ELF-1 (cell line): ENCODE measurements around the gene SEMA3B.
A peak's percentile ranks its signal among the peaks of the same experiment; 100 is the strongest.
"Not testable (repeated sequence)": the region's sequence is repeated elsewhere in the genome, so short reads cannot be mapped to it uniquely, and the experiment has no call there.

Experiments used
- DNase-seq: peaks from one replicate; pipeline ENCODE4 v3.0.0-alpha.2; 2016; ENCODE audit warnings: low read depth, low spot score

The SEMA3B gene

DNA sequence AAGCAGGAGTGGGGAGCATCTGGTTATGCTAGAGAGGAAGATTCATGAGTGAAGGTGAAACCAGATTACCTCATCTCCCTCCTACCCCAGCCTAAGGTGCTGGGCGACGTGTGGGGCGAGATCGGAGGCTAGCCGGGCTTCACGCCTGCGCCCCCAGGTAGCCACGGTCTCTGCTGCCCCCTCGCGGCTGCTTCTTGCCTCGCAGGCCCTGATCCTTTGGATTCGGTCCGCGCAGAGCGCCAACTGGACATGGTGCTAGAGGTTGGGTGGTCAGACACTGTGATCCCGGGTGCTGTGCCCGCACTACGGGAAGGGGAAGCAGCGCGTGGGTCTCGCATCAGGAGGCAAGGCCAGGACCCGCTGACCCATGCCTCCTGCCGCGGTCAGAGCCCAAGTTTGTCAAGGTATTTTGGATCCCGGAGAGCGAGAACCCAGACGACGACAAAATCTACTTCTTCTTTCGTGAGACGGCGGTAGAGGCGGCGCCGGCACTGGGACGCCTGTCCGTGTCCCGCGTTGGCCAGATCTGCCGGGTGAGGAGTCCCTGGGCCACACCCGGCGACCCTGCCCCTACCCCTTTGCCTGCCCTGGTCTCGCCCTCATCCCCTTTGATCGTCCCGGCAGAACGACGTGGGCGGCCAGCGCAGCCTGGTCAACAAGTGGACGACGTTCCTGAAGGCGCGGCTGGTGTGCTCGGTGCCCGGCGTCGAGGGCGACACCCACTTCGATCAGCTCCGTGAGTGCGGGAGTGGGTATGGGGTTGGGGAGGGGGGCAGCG lies 4.2 kb downstream of the SEMA3B start:
- DNase-seq, result peak; percentile 93

DNA sequence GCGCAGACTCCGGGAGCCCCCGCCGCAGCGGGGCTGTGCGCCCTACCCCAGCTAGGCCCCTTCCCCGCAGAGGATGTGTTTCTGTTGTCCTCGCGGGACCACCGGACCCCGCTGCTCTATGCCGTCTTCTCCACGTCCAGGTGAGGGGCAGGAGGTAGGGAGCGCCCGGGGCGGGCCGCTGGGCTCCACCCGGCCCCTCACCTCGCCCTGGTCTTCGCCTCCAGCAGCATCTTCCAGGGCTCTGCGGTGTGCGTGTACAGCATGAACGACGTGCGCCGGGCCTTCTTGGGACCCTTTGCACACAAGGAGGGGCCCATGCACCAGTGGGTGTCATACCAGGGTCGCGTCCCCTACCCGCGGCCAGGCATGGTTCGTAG lies 4.7 kb downstream of the SEMA3B start:
- DNase-seq, result no peak

DNA sequence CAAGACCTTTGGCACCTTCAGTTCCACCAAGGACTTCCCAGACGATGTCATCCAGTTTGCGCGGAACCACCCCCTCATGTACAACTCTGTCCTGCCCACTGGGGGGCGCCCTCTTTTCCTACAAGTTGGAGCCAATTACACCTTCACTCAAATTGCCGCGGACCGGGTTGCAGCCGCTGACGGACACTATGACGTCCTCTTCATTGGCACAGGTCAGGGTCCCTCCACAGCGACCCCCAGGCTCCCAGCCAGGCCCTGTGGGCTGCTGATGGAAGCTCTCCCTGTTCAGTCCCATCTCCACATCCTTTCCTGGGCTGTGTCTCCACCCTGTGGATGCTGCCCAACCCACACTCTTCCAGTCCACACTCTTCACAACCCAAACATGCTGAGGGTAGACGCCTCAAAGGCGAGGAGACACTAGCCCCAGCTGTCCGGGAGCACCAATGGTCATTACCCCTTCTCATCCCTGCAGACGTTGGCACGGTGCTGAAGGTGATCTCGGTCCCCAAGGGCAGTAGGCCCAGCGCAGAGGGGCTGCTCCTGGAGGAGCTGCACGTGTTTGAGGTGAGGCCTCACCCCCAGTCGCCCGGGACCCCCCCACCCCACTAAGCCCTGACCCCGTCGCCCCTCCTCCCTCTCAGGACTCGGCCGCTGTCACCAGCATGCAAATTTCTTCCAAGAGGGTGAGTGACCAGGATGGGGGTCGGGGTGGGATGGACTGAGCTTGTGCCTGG lies 5.6 kb downstream of the SEMA3B start:
- peak; percentile 88 for DNase-seq

DNA sequence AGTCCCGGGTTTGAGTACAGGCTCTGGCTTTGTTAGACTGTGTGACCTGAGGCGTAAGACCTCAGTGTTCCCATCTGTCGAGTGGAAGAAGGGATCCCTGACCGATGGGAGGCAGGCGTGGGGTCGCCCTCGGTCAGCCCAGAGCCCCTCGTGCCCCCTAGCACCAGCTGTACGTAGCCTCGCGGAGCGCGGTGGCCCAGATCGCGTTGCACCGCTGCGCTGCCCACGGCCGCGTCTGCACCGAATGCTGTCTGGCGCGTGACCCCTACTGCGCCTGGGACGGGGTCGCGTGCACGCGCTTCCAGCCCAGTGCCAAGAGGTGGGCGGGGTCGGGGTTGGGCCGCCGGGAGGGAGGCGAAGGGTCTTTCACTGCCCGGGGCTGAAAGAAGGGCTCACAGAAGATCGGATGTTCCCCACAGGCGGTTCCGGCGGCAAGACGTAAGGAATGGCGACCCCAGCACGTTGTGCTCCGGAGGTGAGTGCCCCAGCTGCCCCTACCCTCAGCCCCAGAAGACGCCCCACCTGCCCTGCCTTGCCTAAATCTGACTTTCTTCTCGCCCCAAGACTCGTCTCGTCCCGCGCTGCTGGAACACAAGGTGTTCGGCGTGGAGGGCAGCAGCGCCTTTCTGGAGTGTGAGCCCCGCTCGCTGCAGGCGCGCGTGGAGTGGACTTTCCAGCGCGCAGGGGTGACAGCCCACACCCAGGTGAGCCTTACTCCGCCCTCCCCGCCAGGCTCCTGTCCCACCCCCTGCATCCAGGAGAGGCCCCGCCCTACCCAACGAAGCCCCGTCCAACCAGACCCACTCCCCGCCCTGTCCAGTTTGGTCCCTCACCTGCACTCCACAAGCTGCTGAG lies 6.4 kb downstream of the SEMA3B start:
- DNase-seq, result peak; percentile 69

DNA sequence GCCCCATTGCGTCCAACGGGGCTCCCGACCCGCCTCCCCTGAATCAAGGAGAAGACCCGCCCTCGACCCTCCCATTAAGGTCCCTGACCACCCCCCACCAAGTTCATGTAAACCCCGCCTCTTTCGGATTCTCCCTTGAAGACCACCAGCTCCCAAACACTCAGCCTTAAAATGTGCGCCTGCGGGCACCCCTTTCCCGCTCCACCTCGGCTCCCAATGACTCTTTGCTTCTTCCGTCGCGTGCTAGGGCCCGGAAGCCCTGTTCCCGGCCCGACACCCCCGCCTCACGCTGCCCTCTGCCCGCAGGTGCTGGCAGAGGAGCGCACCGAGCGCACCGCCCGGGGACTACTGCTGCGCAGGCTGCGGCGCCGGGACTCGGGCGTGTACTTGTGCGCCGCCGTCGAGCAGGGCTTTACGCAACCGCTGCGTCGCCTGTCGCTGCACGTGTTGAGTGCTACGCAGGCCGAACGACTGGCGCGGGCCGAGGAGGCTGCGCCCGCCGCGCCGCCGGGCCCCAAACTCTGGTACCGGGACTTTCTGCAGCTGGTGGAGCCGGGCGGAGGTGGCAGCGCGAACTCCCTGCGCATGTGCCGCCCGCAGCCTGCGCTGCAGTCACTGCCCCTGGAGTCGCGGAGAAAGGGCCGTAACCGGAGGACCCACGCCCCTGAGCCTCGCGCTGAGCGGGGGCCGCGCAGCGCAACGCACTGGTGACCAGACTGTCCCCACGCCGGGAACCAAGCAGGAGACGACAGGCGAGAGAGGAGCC lies 7.2 kb downstream of the SEMA3B start:
- DNase-seq, result peak; percentile 46

DNA sequence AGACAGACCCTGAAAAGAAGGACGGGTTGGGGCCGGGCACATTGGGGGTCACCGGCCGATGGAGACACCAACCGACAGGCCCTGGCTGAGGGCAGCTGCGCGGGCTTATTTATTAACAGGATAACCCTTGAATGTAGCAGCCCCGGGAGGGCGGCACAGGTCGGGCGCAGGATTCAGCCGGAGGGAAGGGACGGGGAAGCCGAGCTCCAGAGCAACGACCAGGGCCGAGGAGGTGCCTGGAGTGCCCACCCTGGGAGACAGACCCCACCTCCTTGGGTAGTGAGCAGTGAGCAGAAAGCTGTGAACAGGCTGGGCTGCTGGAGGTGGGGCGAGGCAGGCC lies 7.8 kb downstream of the SEMA3B start:
- DNase-seq, result no peak

DNA sequence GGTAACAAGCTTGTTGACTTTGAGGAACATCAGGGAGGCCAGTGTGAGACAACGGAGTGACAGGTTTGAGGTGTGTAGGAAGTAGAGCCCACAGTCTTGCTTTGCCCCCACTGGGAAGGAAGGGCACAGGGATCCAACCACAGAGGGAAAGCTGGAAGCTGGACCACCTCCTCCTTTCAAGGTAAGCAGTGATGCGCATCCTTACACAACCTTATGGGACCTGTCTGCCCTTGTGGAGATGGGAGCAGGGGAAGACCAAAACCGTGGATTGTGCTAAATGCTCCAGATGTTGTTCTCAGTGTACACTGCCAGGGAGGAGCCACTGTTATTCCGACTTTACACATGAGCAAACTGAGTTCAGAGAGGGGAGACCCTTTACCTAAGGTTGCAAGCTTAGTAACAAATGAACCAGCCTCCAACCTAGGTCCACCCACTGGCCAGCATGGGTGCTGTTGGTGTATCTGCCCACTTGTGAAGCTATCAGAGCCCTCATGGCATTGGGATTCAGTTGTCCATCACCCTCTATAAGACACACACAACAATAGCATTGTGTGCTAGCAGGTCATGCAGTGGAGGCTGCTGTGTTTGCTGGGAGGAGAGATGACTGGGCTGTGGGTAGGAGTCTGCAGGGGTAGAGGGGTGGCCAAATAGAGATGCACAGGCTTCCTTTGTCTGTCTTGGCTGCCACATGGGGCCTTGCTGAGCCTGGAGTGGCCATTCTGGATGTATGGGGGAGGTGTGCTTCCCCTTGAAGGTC lies 9.4 kb downstream of the SEMA3B start:
- no peak for DNase-seq

DNA sequence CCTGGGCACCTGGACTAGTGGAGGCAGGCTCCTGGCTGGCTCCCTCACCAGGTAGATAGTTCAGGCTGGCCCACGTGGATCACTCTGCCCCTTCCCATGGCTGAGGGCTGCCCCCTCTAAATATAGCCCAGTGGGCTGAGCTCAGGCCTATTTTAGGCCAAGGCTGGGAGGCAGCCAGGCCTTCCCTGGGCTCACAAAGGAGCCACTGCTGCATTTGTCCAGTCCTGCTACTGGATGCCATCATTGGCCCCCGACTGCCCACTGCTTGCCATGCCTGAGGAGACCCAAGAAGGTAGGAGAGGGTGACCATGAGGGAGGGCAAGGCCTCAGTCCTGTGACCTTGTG lies 9.9 kb downstream of the SEMA3B start, which contains the start of gene LSMEM2:
LSMEM2 (plus strand) TSS at position 208 of the 345 bp plus-strand sequence; CDS start at position 235, 27 bp downstream.
- no peak for DNase-seq

DNA sequence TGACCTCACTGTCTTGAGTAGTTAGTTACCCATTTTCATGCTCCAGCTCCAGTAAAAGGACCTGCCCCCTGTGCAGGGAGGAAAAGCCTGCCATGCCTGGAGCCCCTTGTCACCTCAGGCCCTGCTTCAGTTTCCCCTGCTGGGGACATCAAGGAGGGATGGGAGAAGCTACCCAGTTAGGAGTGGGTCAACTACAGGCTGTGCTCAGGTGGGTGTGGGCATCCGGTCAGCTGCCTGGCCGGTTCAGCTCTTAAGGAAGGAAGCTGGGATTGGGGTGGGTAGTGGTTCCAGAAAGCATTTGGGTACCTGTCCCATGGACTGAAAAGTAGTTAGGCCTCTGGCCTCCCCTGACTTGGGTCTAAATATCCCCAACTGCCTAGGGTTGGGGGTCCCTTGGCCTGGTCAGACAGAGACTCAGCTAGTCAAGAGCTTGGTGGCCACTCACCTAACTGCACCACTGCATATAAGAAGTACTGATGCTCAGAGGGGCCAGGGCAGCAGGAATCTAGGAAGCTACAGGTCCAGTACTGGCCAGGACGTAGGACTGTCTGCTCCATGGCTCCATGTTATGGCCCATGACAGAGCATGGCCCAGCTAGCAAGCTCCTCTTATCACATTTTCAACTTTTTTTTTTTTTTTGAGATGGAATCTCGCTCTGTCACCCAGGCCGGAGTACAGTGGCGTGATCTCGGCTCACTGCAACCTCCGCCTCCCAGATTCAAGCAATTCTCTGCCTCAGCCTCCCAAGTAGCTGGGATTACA lies 10.5 kb downstream of the SEMA3B start:
- no peak for DNase-seq

DNA sequence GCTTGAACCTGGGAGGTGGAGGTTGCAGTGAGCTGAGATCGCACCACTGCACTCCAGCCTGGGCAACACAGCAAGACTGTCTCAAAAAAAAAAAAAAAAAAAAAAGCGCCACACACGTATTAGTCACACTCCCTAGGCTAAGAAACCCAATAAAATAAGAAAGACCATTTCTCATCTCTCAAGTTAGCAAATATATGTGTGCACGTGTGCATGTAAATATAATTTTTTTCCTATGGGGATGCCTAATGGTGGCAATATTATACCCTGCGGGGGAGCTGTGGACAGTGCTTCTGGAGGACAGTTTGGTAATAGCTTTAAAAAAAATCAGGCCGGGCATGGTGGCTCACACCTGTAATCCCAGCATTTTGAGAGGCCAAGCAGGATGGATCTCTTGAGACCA lies 15.2 kb downstream of the SEMA3B start:
- DNase-seq, result not testable (repeated sequence)

DNA sequence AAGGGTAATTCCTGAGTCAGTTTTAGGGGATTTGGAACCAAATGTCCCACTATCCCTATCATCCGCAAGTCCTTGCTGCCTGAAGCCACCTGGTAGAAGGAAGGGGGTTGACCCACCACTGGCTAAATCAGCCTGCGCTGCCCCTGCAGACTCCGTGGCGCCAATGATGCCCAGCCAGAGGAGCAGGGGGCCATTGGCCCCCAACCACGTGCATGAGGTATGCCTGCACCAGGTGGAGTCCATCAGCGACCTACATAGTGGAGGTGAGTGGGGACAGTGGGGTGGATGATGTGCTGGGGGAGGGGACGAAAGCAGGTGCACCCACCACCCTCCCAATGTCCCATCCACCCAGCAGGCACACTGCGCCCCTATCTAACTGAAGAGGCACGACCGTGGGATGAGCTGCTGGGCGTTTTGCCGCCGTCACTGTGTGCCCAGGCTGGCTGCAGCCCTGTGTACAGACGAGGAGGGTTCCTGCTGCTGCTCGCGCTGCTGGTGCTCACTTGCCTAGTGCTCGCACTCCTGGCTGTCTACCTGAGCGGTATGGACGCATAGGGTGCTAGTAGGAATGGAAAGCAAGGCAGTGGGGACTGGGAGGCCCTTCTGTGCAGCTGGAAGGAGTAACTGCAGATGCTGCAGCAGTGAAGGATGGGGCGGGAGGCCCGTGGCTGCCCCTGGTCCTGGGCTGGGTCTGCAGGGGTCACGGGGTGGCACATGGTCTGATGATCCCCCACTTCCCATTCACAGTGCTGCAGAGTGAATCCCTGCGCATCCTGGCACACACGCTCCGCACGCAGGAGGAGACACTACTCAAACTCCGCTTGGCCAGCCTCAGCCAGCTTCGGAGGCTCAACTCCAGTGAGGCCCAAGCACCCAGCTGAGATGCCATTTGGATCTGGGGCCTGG lies 17.6 kb downstream of the SEMA3B start:
- DNase-seq, result no peak

DNA sequence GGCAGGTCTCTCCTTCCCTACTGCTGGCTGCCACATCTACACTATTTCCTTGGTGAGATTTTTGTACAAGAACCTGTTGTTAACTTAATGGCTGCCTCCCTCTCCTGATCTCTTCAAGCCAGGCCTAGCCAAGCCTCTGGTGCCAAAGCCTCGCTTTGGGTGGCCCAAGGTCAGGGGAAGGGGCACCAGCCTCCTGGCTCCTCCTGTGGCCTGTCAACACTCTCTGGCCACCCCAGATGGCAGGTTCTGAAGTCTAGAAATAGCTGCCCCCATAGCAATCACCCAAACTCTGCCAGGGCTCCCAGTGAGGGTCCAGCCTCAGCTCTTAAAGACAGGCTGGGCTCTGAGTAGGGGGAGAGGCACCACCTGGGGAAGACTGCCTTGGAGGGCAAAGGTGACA lies 18.3 kb downstream of the SEMA3B start:
- DNase-seq, result no peak

DNA sequence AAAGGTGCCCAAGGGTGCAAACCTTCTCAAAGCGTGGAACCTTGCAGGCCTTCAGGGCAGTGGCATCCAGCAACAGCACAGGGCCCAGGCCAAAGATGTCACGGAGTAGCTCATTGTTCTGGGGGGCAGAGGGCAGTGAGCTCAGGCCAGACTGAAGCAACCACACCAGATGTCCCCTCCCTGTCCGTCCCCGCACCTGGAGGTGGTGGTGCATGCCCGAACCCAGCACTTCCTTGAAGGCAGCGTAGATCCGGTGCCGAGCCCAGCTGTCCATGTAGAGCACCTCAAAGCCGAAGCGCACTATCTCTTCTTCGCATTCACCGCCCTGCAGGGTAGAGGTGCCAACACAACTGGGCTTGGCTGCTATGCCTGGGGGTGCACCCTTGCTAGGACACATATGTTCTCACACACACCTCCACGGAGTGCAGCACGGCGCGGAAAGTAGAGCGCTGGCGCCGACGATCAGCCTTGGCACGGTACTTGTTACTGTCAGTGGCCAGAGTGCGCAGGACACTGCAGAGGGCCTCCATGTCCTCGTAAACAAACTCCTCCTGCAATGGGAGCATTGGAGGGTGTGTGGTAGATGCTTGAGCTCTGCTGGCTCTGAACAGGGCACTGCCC lies 19.6 kb downstream of the SEMA3B start:
- no peak for DNase-seq

DNA sequence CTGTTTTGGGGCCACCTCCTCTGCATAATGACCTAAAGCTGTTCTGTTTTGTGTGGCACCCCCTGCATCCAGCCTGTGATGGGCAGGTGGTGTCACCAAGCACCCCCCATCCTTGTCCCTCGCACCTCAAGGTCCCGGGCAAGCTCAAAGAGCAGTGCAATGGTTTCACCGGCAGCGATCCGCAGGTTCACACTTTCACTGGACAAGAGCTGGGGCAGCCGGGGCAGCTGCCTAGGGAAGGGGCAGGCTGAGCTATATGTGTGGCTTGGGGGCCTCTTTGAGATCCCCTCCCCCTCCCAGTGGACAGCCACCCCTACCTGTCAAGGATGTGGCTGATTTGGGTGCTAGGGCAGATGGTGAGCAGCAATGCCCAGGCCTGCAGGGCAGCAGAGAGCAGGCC lies 20.2 kb downstream of the SEMA3B start:
- no peak for DNase-seq

DNA sequence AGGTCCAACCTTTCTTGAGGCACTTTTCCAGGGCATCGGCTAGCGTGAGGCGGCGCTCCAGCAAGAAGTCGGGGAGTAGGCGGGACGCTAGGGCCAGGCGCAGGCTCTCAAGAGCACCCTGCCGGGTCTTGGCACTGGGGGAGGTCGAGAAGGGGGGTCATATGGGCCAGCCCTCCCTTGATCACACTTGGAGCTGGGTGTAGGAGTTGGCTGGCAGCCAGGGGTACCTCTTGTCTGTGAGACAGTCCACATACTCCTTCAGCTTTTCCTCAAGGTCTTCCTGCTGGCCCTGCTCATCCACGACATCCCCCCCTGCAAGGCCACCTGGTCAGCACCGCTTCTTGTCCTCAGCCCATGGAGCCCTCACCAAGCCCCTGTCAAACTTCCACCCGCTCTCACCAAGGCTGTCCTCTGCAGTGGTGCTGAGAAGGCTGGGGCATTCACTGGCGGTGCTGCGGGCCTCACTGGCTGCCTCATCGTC lies 21.3 kb downstream of the SEMA3B start:
- no peak for DNase-seq

DNA sequence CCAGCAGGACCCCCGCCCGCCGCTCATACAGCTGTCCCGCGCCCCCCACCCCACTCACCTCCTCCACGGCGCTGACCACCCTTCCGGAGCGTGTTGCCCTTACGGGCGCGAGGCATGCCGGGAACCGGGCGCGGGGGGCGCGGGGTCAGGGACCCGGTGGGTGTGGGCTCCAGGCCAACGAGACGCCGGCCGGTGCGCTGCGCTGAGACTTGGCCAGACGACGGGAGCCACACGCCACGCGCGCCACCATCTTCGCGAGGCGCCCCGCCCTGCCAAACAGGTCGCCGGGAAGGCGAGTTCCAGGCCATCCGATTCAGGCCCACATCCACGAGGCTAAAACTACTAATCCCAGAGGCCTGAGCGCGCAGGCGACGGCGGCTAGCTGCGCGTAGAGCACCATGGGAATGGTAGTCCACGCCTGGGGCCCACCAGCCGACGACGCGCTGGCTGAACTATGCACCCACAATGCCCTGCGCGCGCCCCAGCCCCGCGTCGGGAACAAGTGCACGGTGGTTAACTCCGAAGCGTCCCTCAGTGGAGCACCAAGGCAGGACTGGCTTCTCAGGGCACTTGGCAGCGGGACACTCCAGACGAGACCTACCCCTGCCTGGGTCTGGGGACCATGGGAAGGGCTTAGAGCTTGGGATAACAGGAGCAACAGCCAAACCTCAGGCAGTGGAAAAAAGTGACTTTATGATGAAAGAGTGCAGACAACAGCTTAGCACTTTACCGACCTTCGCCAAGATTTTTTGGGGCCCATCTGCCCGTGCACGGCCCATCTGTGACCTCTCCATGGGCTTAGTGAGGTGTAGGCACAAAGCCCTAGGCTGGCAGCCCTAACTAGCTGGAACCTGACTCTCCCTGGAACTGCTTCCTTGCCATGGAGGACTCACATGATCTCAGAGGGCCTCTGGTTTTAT lies 23.5 kb downstream of the SEMA3B start, which contains the start of gene IFRD2:
IFRD2 (minus strand) TSS at position 271 of the 920 bp plus-strand sequence; CDS start at position 116, 155 bp downstream.
- DNase-seq, result peak; percentile 98
